CD4-positive, alpha-beta T cell treated with Interleukin-17A for 4 hours (primary cell): ENCODE measurements around the gene OR52K1.
"Not testable (repeated sequence)": the region's sequence is repeated elsewhere in the genome, so short reads cannot be mapped to it uniquely, and the experiment has no call there.

Experiments used
- DNase-seq: peaks from one replicate; pipeline ENCODE4 v3.0.0-alpha.2; 2020; ENCODE audit warnings: mixed read lengths

OR52K1 gene

DNA sequence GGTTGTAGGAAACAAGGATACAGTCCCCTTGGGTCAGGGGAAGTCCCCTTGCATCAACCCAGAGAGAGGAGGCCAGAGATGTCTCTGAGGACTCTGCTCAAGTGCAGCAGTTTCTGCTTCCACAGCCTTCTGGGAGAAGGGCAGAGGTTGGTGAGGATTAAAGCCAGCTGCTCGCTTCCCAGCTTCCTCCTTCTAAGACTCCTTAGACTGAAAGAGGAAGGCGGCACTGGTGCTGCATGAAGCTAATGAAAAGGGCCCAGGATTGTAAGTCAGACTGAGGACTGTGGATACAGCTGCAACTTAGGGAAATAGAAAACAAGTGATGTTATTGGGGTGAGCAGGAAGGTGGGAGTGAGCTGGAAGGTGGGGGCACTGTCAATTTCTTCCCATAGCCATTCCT, at the start of gene OR52K1:
TSS of gene OR52K1 (plus strand) at position 202 of the 400 bp plus-strand sequence. CDS start 6,255 bp downstream, outside the sequence.
- DNase-seq, result no peak

- no peak for DNase-seq
These were observed 48.6 kb upstream of the OR52K1 start for GRCh38 chr11:4433856-4434255.

- no peak for DNase-seq
These were observed 46.0 kb upstream of the OR52K1 start for GRCh38 chr11:4436411-4436810.

GRCh38 chr11:4441515-4441914, 40.9 kb upstream of the OR52K1 start:
- DNase-seq, result no peak

GRCh38 chr11:4443232-4443891, 39.1 kb upstream of the OR52K1 start:
- DNase-seq, result no peak

DNA sequence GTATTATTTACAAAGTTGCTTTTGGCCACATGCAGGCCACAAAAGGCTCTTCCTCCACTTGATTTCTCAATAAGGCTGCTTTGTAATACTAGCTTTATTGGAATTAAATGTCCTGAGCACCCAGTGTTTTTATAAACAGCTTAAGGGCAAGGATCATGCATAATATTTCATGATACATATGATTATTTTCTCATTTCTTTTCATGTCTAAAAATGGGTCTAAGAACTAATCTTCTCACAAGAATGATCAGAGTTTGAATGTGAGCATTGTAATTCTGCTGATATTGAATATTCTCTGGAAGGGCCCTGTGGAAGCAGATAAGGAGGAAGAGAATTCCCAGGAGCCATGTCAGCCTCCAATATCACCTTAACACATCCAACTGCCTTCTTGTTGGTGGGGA, 33.5 kb upstream of the OR52K1 start, which contains the start of gene OR52K2:
TSS of gene OR52K2 (plus strand) at position 301 of the 400 bp plus-strand sequence. CDS start at position 346, 45 bp downstream.
- no peak for DNase-seq

GRCh38 chr11:4453118-4453517, 29.3 kb upstream of the OR52K1 start:
- DNase-seq, result no peak

- DNase-seq, result no peak
These were observed 28.4 kb upstream of the OR52K1 start for GRCh38 chr11:4454021-4454420.

GRCh38 chr11:4455419-4455818, 27.0 kb upstream of the OR52K1 start:
- no peak for DNase-seq

DNA sequence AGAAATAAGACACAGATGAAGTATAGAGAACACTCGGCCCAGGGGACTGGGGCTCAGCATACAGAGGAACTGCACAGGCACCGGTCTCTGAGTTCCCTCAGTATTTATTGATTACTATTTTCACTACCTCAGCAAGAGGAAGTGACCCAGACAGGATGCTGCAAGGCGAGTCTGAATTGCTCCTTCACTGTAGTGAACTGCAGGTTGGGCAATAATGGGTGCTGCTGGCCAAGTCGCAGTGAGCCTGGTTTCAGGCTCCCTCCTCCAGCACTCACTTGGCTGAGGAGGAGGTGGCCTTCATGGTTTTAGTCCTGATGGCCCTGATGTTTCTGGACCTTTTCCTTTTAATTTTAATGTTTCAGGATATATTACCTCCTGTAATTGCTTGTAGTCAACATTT, 22.9 kb upstream of the OR52K1 start:
- DNase-seq, result no peak

- DNase-seq, result no peak
These were observed 22.3 kb upstream of the OR52K1 start for GRCh38 chr11:4460151-4460550.

- DNase-seq, result no peak
These were observed 18.0 kb upstream of the OR52K1 start for GRCh38 chr11:4464216-4465159.

DNA sequence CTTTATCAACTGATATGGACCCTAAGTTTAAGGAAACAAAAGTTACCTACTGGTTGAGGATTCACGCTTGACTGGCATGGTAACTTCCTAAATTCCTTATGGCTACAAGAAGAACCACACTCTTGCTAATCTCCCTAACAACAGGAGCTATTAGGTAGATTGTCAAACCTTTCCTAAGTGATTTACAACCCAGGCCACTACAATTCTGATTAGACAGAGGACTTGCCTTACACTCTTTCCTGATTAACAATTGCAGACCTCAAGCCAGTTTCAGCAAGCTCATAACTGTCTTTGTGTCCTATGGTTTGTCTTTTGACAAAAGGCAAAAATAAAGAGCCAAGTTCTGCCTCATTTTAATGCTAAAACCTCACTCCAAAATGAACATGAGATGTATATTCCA, 17.0 kb upstream of the OR52K1 start:
- no peak for DNase-seq

DNA sequence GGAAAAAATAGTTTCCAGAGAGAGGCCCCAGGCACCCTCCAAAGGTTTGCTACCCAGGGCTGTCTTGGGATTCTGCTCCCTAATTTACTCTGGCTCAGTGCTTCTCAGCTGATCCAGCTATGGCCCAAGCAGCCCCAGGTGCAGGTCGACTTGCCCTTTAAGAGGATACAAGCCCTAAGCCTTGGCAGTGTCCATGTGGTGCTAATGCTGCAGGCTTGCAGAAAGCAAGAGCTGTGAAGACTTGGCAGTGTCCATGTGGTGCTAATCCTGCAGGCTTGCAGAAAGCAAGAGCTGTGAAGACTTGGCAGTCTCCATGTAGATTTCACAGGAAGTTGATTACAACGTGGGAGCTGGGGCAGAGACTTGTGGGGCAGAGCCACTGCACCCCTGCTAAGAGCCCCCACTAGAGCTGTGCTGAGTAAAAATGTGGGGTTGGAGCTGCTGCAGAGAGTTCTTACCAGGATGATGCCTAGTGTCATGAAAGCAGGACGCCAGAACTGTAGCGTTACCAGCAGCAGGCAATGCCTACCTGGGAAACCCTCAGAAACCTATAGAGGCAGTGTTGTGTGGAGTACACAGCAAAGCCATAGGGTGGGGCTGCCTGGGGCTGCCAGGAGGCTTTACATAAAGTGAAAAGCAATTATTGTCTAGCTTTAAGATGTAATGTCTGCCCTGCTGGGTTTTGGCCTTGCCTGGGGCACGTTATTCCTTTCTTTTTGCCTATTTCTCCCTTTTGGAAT, 16.1 kb upstream of the OR52K1 start:
- no peak for DNase-seq

DNA sequence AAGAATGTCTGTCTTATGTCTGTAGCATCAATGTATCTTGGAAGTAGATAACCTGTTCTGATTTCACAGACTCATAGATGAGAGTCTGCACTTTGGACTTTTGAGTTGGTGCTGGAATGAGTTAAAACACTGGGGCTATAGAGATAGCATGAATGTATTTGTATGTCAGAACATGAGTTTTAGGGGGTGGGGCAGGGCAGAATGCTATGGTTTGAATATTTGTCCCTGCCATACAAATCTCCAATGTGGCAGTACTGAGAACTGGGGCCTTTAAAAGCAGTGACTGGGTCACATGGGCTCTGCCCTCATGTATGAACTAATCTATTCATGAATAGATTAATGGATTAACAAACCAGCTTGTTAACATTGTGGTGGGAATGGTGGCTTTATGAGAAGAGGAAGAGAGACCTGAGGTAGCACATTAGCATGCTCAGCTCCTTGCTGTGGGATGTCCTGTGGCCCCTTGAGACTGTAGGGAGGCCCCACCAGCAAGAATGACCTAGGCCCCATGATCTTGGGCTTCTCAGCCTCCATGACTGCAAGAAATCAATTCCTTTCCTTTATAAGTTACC, 15.5 kb upstream of the OR52K1 start:
- DNase-seq, result no peak

- no peak for DNase-seq
These were observed 14.4 kb upstream of the OR52K1 start for GRCh38 chr11:4467811-4468606.

- DNase-seq, result no peak
These were observed 2.8 kb upstream of the OR52K1 start for GRCh38 chr11:4479644-4480043.

DNA sequence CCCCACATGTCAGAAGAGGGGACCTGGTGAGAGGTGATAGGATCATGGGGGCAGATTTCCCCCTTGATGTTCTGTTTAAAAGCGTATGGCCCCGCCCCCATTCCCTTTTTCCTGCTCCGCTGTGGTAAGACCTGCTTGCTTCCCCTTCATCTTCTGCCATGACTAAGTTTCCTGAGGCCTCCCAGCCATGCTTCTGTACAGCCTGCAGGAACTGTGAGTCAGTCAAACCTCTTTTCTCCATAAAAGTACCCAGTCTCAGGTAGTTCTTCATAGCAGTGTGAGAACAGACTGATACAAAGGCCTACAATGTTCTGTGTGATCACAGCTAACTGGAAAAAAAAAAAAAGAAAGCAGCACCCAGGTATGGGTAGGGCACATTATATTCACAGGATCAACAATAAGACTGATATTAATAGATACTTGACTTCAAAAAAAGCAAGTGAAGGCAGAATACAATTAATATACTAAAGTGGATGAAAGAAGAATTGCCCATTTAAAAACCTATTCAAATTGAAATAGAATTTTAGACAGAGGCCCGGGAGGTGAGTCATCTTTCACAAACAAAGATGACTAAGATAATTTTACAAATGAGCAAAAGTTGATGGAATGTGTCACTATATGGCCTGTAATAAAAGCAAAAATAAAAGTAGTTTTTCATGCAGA, 1.7 kb upstream of the OR52K1 start:
- no peak for DNase-seq

- no peak for DNase-seq
These were observed 1.2 kb upstream of the OR52K1 start for GRCh38 chr11:4481240-4481582.

GRCh38 chr11:4484310-4484709, 1.9 kb downstream of the OR52K1 start:
- DNase-seq, result no peak

- DNase-seq, result not testable (repeated sequence)
These were observed 9.0 kb downstream of the OR52K1 start for GRCh38 chr11:4491405-4491804.
